Ishikawa (cell line): ENCODE data around the gene LPIN2.

ENCODE experiments used
- CEBPB ChIP-seq: IDR thresholded peaks from 2 replicates; pipeline ENCODE4 v1.6.1; 2012
- CREB1 ChIP-seq: IDR thresholded peaks from 2 replicates; pipeline ENCODE4 v1.6.1; 2012; ENCODE audit warnings: low read depth
- EGR1 ChIP-seq: IDR thresholded peaks from 2 replicates; pipeline ENCODE4 v1.6.1; 2012
- EP300 ChIP-seq: IDR thresholded peaks from 2 replicates; pipeline ENCODE4 v1.6.1; 2012; ENCODE audit warnings: borderline replicate concordance
- FOXM1 ChIP-seq: IDR thresholded peaks from 2 replicates; pipeline ENCODE4 v1.6.1; 2012; ENCODE audit warnings: low read depth, borderline replicate concordance
- MAX ChIP-seq: IDR thresholded peaks from 2 replicates; pipeline ENCODE4 v1.6.1; 2012
- NFIC ChIP-seq: IDR thresholded peaks from 2 replicates; pipeline ENCODE4 v1.6.1; 2012
- RAD21 ChIP-seq: IDR thresholded peaks from 2 replicates; pipeline ENCODE4 v1.6.1; 2012; ENCODE audit warnings: low read depth
- REST ChIP-seq: IDR thresholded peaks from 2 replicates; pipeline ENCODE4 v1.6.1; 2012; ENCODE audit warnings: low read depth, mild to moderate bottlenecking
- TAF1 ChIP-seq: IDR thresholded peaks from 2 replicates; pipeline ENCODE4 v1.6.1; 2012; ENCODE audit warnings: low read depth, mild to moderate bottlenecking
- TCF12 ChIP-seq: IDR thresholded peaks from 2 replicates; pipeline ENCODE4 v1.6.1; 2012; ENCODE audit warnings: low read depth
- TEAD4 ChIP-seq: IDR thresholded peaks from 2 replicates; pipeline ENCODE4 v1.6.1; 2012
- USF1 ChIP-seq: IDR thresholded peaks from 2 replicates; pipeline ENCODE4 v1.6.1; 2012
- YY1 ChIP-seq: IDR thresholded peaks from 2 replicates; pipeline ENCODE4 v1.6.1; 2012; ENCODE audit warnings: low read depth
- ZBTB7A ChIP-seq: IDR thresholded peaks from 2 replicates; pipeline ENCODE4 v1.6.1; 2012; ENCODE audit warnings: low read depth

LPIN2 gene

GRCh38 chr18:3055816-3056215, 42.9 kb upstream of the LPIN2 start:
- TF ChIP-seq EGR1 (no peak), YY1 (no peak), REST (no peak), CREB1 (no peak), USF1 (no peak), EP300 (no peak), RAD21 (no peak), NFIC (no peak), TAF1 (no peak)

GRCh38 chr18:3055186-3055728, 42.3 kb upstream of the LPIN2 start:
- TF ChIP-seq TEAD4 (no peak), MAX (no peak), RAD21 (no peak), REST (no peak), FOXM1 (no peak), YY1 (no peak), ZBTB7A (no peak), EGR1 (no peak), TAF1 (no peak), USF1 (no peak), TCF12 (no peak), NFIC (no peak), CEBPB (no peak), CREB1 (no peak)

- TF ChIP-seq YY1 (no peak), FOXM1 (no peak), REST (no peak), EGR1 (no peak), CEBPB (no peak), EP300 (no peak), ZBTB7A (no peak), RAD21 (no peak), MAX (no peak)
These were observed 41.8 kb upstream of the LPIN2 start for GRCh38 chr18:3054780-3055179.

GRCh38 chr18:3054214-3054613, 41.3 kb upstream of the LPIN2 start:
- TF ChIP-seq REST (no peak), TEAD4 (no peak), EGR1 (no peak), USF1 (no peak), TCF12 (no peak), RAD21 (no peak), CEBPB (no peak), TAF1 (no peak), YY1 (no peak), EP300 (no peak), FOXM1 (no peak), NFIC (no peak), ZBTB7A (no peak), CREB1 (no peak), MAX (no peak)
